Activated CD4-positive, alpha-beta T cell treated with anti-CD3 and anti-CD28 coated beads for 36 hours (primary cell): ENCODE measurements around the gene PBX3. TPM values are rescaled to one million over a fixed set of nuclear protein-coding genes. Genes with fewer than 3 reads are reported as not detected.

Experiments used
- ATAC-seq: fragments of 200-7000 bp; cut with Tn5 transposase; one replicate; pipeline ENCODE4 v1.10.0; 2021; ENCODE audit warnings: mild to moderate bottlenecking, moderate library complexity
- CTCF ChIA-PET: fragments of 350-600 bp; sonication (Branson Sonifier 250); formaldehyde crosslinking; loops from one replicate; lab custom pipeline; 2021; ENCODE audit warnings: antibody characterized with exemption; lab: Charles Lee
- POLR2A ChIA-PET: fragments of 350-600 bp; sonication (Branson Sonifier 250); formaldehyde crosslinking; loops from one replicate; lab custom pipeline; 2021; ENCODE audit warnings: antibody characterized with exemption, inconsistent platforms; lab: Charles Lee
- DNase-seq: peaks from one replicate; pipeline ENCODE4 v3.0.0-alpha.2; 2020
- H3K27ac Mint-ChIP-seq: one replicate; pipeline ENCODE4 v1.8.0; 2021; ENCODE audit warnings: mixed read lengths
- H3K27me3 Mint-ChIP-seq: one replicate; pipeline ENCODE4 v1.8.0; 2021; ENCODE audit warnings: mixed read lengths
- H3K36me3 Mint-ChIP-seq: one replicate; pipeline ENCODE4 v1.8.0; 2021; ENCODE audit warnings: low read depth, mixed read lengths
- H3K4me1 Mint-ChIP-seq: one replicate; pipeline ENCODE4 v1.8.0; 2021; ENCODE audit warnings: mixed read lengths
- H3K4me3 Mint-ChIP-seq: one replicate; pipeline ENCODE4 v1.8.0; 2021; ENCODE audit warnings: mild to moderate bottlenecking, moderate library complexity, mixed read lengths
- H3K9me3 Mint-ChIP-seq: one replicate; pipeline ENCODE4 v1.8.0; 2021; ENCODE audit warnings: low read depth, mixed read lengths
- intact Hi-C, 2 experiments: fragments of 100-400 bp; cut with DNase I in 1 of 2; cut with micrococcal nuclease in 1 of 2; formaldehyde crosslinking; loops; one replicate each; pipeline versions ENCODE4 v1.14.2 to v1.15.1; 2022 to 2024; cut with DNase I, micrococcal nuclease
- total RNA-seq, 2 experiments: library from RNA; stranded (reverse); gene quantifications; one replicate each; pipeline ENCODE4 v1.2.3, GENCODE V29; 2021

PBX3 gene
- total RNA-seq, 2 experiments from 2014 or later, result 11.3 to 11.4 TPM

- Mint-ChIP-seq H3K27me3 (peaks cover 3% of the 10 kb centered on the region), H3K36me3 (no peaks in the 10 kb centered on the region), H3K27ac (no peak overlapping the region), H3K9me3 (no peaks in the 10 kb centered on the region), H3K4me1 (no peaks in the 10 kb centered on the region), H3K4me3 (no peak overlapping the region)
- ChIA-PET CTCF (no interaction called here), POLR2A (no interaction called here)
- intact Hi-C loops, result no loop called here
- no peak for DNase-seq
- ATAC-seq, result no peak
These were observed 252.3 kb downstream of the PBX3 start for GRCh38 chr9:125999504-125999881.

- ATAC-seq (no peak), DNase-seq (no peak)
- Mint-ChIP-seq H3K4me3 (no peak overlapping the region), H3K36me3 (no peaks in the 10 kb centered on the region), H3K9me3 (no peaks in the 10 kb centered on the region), H3K27me3 (peaks cover 3% of the 10 kb centered on the region), H3K27ac (no peak overlapping the region), H3K4me1 (no peaks in the 10 kb centered on the region)
- POLR2A ChIA-PET, result no interaction called here
- intact Hi-C loops, result no loop called here
- CTCF ChIA-PET, result interaction anchor here (0.6 kb wide), 1 partner anchor 17 kb away, joined by 4 read pairs; no protein-coding TSS in a partner anchor
These were observed 253.1 kb downstream of the PBX3 start for GRCh38 chr9:126000256-126000655.

GRCh38 chr9:126000731-126001580, 253.8 kb downstream of the PBX3 start:
- H3K27me3 Mint-ChIP-seq, result peaks cover 3% of the 10 kb centered on the region
- ChIA-PET CTCF (no interaction called here), POLR2A (no interaction called here)
- DNase-seq (no peak), ATAC-seq (no peak)
- no peaks in the 10 kb centered on the region for H3K36me3 Mint-ChIP-seq
- H3K9me3 Mint-ChIP-seq, result no peaks in the 10 kb centered on the region
- no peaks in the 10 kb centered on the region for H3K4me1 Mint-ChIP-seq
- no peak overlapping the region for H3K4me3 Mint-ChIP-seq
- intact Hi-C loops, result no loop called here
- H3K27ac Mint-ChIP-seq, result no peak overlapping the region

- intact Hi-C loops, result no loop called here
- Mint-ChIP-seq H3K36me3 (no peaks in the 10 kb centered on the region), H3K4me1 (no peaks in the 10 kb centered on the region), H3K9me3 (no peaks in the 10 kb centered on the region), H3K27me3 (peaks cover 3% of the 10 kb centered on the region), H3K4me3 (no peak overlapping the region), H3K27ac (no peak overlapping the region)
- CTCF ChIA-PET, result no interaction called here
- ATAC-seq (no peak), DNase-seq (no peak)
- POLR2A ChIA-PET, result no interaction called here
These were observed 254.5 kb downstream of the PBX3 start for GRCh38 chr9:126001581-126002225.

- Mint-ChIP-seq H3K4me1 (no peaks in the 10 kb centered on the region), H3K36me3 (no peaks in the 10 kb centered on the region), H3K4me3 (no peak overlapping the region), H3K9me3 (peaks cover 5% of the 10 kb centered on the region), H3K27ac (no peak overlapping the region), H3K27me3 (peaks cover 4% of the 10 kb centered on the region)
- intact Hi-C loops, result no loop called here
- DNase-seq (no peak), ATAC-seq (no peak)
- POLR2A ChIA-PET, result no interaction called here
- CTCF ChIA-PET, result no interaction called here
These were observed 255.5 kb downstream of the PBX3 start for GRCh38 chr9:126002476-126003350.

GRCh38 chr9:126009047-126009446, 261.9 kb downstream of the PBX3 start:
- H3K27me3 Mint-ChIP-seq, result peaks cover 4% of the 10 kb centered on the region
- no peak overlapping the region for H3K27ac Mint-ChIP-seq
- H3K4me1 Mint-ChIP-seq, result no peaks in the 10 kb centered on the region
- ChIA-PET CTCF (interaction anchor here (1.1 kb wide), 2 partner anchors 11 to 601 kb away, joined by 3 to 4 read pairs; no protein-coding TSS in a partner anchor), POLR2A (no interaction called here)
- DNase-seq (peak; percentile 15), ATAC-seq (no peak)
- peaks cover 4% of the 10 kb centered on the region for H3K36me3 Mint-ChIP-seq
- intact Hi-C loops, result no loop called here
- no peak overlapping the region for H3K4me3 Mint-ChIP-seq
- peaks cover 22% of the 10 kb centered on the region for H3K9me3 Mint-ChIP-seq

- ChIA-PET POLR2A (no interaction called here), CTCF (no interaction called here)
- Mint-ChIP-seq H3K9me3 (no peaks in the 10 kb centered on the region), H3K36me3 (no peaks in the 10 kb centered on the region), H3K27ac (no peak overlapping the region), H3K27me3 (no peaks in the 10 kb centered on the region), H3K4me1 (no peaks in the 10 kb centered on the region), H3K4me3 (no peak overlapping the region)
- DNase-seq (no peak), ATAC-seq (no peak)
- intact Hi-C loops, result no loop called here
These were observed 267.6 kb downstream of the PBX3 start for GRCh38 chr9:126014726-126015125.

- H3K4me1 Mint-ChIP-seq, result no peaks in the 10 kb centered on the region
- no peaks in the 10 kb centered on the region for H3K27me3 Mint-ChIP-seq
- no peaks in the 10 kb centered on the region for H3K9me3 Mint-ChIP-seq
- ATAC-seq, result no peak
- intact Hi-C loops, result no loop called here
- no peak overlapping the region for H3K27ac Mint-ChIP-seq
- H3K4me3 Mint-ChIP-seq, result no peak overlapping the region
- no peak for DNase-seq
- CTCF ChIA-PET, result no interaction called here
- POLR2A ChIA-PET, result no interaction called here
- no peaks in the 10 kb centered on the region for H3K36me3 Mint-ChIP-seq
These were observed 268.3 kb downstream of the PBX3 start for GRCh38 chr9:126015424-126015823.

GRCh38 chr9:126016579-126017290, 269.6 kb downstream of the PBX3 start:
- Mint-ChIP-seq H3K27ac (no peak overlapping the region), H3K9me3 (no peaks in the 10 kb centered on the region), H3K36me3 (no peaks in the 10 kb centered on the region), H3K4me3 (no peak overlapping the region), H3K4me1 (no peaks in the 10 kb centered on the region), H3K27me3 (no peaks in the 10 kb centered on the region)
- intact Hi-C loops, result no loop called here
- POLR2A ChIA-PET, result no interaction called here
- ATAC-seq (no peak), DNase-seq (no peak)
- CTCF ChIA-PET, result no interaction called here
